HG02759 (cell line): ENCODE results near the gene MYLK.

ENCODE experiments used
- ATAC-seq: cut with Tn5 transposase; IDR thresholded peaks from one replicate; pipeline ENCODE4 v1.9.1; 2021; ENCODE audit warnings: mild to moderate bottlenecking, moderate library complexity; ENCODE audit not compliant: unreplicated experiment

MYLK gene

DNA sequence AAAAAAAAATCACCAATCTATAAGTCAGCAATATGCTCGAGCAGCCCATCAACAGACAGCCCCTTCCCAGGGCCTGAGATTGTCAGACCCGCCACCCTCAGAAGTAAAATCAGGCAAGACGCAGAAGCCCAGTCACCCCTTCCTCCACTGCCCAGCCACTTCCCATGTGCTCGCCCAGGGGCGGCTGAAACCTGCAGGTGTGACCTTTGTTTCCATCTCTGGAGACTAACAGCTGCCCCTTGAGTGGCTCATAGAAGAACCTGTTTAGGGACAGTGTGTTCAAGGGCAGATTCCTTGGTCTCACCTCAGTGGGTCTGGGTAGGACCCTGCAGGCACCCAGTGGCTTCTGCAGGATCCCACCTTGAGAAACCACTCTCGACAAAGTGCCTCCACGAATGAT lies 105.6 kb downstream of the MYLK start:
- no peak for ATAC-seq

DNA sequence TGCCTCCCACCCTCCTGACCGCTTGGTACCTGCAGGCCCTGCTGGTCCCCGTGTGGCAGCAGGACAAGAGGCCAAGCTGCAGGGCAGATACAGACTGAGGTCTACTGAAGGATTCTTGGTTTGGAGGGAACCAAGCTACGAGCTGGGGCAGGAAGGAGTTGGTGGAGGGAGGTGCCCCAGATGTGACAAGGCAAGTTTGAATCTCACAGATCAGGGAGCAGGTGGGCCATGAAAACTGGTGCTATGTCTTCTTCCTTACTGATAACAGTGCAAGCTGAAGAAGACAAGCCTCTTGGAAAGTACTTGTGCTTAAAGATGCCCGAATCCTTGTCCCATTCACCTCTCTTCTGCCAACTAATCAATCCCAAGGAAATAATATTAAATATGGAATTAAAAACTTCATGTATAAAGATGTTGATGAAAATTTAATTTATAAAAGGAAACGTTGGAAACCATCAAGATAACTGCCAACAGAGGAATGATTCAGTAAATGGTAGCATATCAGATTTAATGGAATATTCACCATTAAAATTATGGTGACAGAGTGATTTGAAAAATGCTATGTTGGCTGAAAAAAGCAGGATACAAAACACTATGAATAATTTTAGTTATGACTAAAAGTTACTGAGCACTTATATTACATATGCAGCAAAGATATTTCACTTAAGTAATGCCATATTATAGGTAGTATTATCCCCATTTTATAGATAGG lies 107.9 kb downstream of the MYLK start:
- no peak for ATAC-seq

GRCh38 chr3:123774474-123774873 lies 109.7 kb downstream of the MYLK start:
- ATAC-seq = no peak

DNA sequence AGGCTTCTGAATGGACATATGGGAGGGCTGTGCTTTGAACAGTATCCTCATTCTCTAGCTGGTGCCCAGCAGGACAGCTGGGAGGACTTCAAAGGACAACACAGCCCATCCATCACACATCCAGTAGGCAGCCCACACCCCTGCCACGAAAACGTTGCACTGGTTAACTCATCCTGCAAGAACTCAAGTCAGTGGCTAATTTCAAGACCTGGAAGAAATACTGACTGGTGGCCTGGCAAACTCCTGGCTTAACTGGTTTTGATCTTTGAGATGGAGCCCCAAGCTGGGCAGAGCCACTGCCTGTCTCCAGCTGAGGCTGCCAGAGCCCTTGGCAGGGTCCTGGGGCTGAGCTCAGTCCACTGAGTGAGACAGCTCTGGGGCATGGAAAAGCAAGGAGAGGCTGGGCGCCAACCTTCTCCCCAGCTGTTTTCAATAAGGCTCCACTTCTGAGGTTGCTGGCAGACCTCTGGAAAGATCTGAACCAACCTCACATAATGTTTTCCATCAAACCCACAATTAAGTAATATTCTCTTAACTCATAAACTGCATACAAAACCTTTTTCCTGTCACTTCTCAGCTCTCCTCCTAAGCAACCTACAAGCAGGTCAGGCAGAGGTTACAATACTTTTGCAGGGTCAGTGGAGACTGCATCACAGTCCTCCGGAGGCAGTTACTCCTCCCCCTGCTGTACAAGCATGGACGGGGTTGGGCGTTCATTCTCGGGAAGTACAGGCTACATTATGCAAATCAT lies 110.3 kb downstream of the MYLK start:
- ATAC-seq = no peak

- ATAC-seq = no peak
Observed at GRCh38 chr3:123769356-123769743, 114.8 kb downstream of the MYLK start.

DNA sequence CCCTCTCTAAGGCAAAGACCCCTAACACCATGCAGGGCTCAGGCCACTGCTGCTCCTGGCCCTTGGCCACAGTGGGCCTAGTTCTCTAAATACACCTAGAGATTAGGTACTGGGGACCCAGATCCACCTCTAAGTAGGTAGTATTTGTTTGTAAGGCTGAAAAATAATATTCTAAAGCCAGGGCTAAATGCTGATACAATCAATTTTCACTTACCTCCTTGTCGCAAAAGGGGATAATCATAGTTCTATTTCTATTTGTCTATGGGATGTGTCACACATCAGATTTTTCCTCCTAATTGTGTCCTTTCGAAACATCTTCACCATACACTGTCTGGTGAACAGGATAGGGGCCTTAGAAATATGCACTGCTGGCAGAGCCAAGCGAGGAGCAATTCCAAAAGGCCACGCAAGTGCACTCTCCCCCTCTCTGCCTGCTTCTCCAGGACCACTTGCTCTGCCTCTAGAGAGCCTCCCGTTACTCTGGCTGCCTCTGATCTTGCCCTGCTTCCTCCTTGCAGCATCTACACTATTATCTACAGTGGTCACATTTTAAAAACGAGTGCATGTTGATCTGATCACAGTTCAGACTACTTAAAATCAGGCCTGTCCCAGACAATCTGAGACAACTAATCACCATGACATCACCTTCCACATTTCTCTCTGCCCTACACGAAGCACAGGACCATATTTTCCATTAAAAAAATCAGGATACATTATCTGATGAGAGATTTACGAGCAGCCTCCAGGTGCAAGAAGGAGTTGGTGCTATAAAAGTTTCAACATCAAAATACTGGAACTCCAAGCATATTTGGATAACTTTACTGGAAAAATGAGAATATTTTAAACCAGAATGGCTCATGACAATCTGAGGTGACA lies 115.4 kb downstream of the MYLK start:
- no peak for ATAC-seq

- ATAC-seq = no peak
Observed at GRCh38 chr3:123767564-123768292, 116.4 kb downstream of the MYLK start.

GRCh38 chr3:123767009-123767372 lies 117.1 kb downstream of the MYLK start:
- no peak for ATAC-seq

DNA sequence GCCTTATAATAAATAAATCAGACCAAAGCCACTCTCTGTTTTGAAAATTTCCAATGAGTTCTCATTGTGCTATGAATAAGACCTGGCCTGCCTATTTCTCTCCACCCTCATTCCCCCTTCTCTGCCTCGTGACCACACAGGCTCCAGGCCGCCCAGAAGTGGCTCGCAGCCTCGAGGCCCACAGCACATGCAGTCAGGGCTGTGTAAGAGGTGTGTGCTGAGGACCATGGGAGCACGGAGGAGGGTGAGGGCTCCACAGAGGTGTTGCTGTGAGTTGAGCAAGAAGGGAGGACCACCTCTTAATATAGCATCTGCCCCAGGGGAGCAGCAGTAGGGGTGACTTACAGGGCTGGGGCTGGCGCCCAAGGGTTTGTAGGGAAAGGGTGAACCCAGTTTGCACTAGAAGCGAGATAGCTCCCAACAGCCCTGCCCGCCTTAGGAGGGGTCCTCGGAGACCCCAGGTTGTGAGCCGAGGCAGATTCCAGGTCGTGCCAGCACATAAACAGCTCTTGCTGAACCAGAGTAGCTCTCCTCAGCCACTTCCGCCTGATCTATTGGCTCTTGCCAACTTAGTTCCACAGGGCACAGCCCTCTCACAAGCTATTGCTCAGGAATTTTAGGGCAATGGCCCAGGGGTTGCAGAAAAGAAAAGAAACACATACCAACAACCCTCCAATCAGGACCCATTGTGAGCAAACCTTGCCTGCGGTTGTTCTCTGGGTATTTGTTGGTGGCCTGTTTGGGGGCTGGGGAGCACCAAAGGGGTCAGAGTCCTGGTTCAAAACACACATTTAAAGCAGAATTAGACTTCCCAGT lies 117.7 kb downstream of the MYLK start:
- no peak for ATAC-seq

- ATAC-seq = peak; percentile 53
Observed at GRCh38 chr3:123765475-123766128, 118.5 kb downstream of the MYLK start.

DNA sequence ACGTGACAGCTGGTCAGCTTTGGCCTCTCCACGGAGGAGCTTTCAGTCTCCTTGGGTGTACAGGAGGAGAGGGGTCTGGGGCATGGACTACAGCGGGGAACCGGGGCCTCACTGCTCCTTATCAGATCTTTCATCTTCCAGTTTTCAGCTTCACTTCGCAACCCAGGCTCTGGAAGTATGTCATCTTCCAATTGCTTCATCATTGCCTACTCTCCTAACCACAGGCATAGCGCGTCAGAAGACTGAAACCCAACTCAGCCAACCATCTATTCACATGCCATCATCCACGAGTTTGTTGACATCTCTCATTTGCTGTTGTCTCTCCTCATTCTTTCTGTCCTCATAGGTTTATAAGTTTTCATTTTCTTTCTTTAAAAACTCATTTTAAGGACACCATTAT lies 119.5 kb downstream of the MYLK start:
- no peak for ATAC-seq

- ATAC-seq = no peak
Observed at GRCh38 chr3:123762805-123763204, 121.3 kb downstream of the MYLK start.

GRCh38 chr3:123760817-123761216 lies 123.3 kb downstream of the MYLK start:
- no peak for ATAC-seq

- no peak for ATAC-seq
Observed at GRCh38 chr3:123759871-123760270, 124.3 kb downstream of the MYLK start.

DNA sequence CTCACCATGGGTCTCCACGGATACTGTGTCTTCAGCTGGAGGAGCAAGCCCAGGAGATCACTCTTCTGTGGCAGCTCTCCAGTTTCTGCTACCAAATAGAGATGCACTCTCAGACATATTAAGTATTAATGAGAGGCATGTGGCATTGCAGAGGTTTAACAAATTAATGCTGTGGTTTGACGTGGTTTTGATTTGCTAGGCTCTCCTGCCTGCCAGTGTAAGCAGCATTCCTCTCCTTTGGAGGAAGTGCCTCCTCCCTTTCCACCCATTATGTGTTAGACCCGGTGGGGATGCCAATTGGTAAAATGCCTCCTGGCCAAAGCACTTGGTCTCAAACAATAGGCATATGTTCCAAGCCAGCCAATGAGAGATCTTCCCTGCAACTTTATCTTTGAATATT lies 124.8 kb downstream of the MYLK start:
- no peak for ATAC-seq

DNA sequence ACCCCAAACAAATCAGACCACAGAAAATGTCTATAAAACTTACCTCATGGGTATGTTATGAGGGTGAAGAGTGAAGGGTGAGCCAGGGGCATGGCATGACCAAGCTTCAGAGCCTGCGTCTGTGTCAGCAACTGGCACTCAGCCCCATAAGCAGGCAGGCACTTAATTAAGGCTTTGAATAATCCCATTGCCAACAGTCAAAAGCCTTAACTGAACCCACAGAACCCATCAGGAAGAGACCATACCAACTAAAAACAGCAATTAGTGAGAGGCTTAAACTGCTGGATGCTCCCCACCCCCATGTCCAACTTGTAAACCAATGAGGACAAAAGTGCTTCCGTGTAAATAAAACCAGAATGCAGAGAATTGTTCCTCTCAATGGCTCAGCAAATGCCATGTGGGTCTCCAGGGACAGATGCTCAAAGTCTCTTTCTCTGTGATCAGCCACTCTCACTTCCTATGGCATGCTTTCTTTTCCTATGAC lies 126.0 kb downstream of the MYLK start:
- ATAC-seq = no peak

- ATAC-seq = peak; percentile 41
Observed at GRCh38 chr3:123757281-123757940, 126.7 kb downstream of the MYLK start.

- no peak for ATAC-seq
Observed at GRCh38 chr3:123755501-123755900, 128.6 kb downstream of the MYLK start.

DNA sequence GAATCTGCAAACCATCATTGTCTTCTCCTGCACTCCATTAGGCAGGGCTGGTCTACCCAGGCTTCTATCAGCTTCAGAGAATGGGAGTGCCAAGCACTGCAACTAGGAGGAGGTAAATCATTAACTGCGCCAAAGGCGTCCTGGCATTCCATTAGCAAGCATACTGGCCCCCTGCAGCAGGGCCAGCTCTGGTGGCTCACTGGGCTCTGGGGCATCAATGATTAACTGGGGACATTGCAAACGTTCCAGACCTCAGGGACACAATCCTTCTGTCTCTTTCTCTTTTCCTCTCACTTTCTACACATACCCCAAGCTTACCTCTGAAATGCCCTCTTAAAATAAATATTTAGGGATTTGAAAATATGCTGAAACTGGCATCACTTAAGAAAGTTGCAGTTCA lies 129.0 kb downstream of the MYLK start:
- no peak for ATAC-seq
